Left colon (tissue), 2 donors: Measurements from ENCODE around the gene NEUROD4. TPM values are rescaled to one million over a fixed set of nuclear protein-coding genes. Genes with fewer than 3 reads are reported as not detected.

Experiments used
- ATAC-seq: fragments of 200-7000 bp; cut with Tn5 transposase; one replicate; pipeline ENCODE4 v1.9.1; 2020; ENCODE audit warnings: mild to moderate bottlenecking, moderate library complexity
- DNase-seq, 2 donors: peaks; one replicate each; pipeline ENCODE4 v3.0.0-alpha.2; 2020
- intact Hi-C, 2 donors: fragments of 100-400 bp; cut with DNase I in 1 of 2; cut with micrococcal nuclease in 1 of 2; formaldehyde crosslinking; loops; one replicate each; pipeline versions ENCODE4 v1.11.2 to v1.14.0; 2022; cut with DNase I, micrococcal nuclease
- total RNA-seq, 2 donors: library from RNA; stranded (reverse); fragmentation: NEBNext Ultra II Directional; extraction: Animal tissue kit (Norgen Biotek cat#: 25700); gene quantifications; one replicate each; pipeline ENCODE4 v1.2.1, GENCODE V29; 2021
- donor health status: DM: no; HTN: no; CAD: no.
- donor health status: DM: yes; HTN: yes; CAD: no.

The NEUROD4 gene
- total RNA-seq, 2 donors from 2014 or later, result not detected

GRCh38 chr12:55044135-55044534 is 24.4 kb downstream of the NEUROD4 start:
- ATAC-seq (no peak), DNase-seq (no peak)
- intact Hi-C loops, result no loop called here

DNA sequence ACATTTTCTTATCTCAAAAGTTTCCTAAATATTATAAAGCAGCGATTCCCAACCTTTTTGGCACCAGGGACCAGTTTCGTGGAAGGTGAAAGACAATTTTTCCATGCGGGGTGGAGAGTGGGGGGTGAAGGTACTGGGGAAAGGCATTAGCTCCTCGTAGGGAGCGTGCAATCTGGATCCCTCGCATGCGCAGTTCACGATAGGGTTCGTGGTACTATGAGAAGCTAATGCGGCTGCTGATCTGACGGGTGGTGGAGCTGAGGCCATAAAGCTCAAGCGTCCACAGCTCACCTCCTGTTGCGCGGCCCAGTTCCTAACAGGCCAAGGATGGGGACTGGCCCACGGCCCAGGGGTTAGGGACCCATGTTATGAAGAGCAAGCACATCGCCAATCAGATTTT is 29.9 kb downstream of the NEUROD4 start:
- DNase-seq, result no peak
- ATAC-seq, result no peak
- intact Hi-C loops, result loop anchor here in 1 of 2 donors (10.0 kb wide), 1 partner anchor 45 kb away; no protein-coding TSS in a partner anchor

DNA sequence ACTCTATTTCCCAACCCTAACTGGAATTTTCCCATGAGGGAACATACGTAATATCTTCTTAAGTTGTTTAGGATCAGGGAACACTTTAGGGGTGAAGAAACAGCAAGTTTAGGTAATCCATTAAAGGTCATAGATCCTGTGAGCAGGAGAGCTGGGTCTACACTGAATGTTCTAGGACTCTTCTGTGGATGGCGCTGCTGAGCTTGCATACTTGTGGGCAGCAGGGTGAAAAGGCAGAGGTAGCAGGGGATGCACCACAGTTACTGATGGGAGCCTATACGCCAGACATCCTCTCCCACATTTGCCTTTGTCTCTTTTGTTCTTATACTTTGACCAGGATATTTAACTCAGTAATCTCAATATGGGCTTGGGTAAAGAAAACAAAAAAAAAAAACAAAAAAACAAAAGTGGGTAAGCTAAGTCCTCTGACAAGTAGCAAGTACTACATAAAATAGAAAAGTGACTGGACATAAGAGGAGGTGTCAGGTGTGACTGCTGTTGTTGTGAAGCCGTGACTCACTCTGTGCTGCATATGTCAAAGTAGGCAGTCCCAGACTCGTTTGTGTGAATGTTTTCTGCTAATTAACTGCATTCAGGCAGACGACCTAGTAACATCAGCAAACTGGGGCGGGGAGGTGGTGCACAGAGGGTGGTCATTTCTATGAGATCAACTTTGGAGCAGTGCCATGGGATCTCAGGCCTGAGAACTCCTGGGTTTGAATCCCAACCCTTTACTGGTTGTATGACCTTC is 31.6 kb downstream of the NEUROD4 start:
- DNase-seq (no peak), ATAC-seq (no peak)
- intact Hi-C loops, result loop anchor here in 1 of 2 donors (10.0 kb wide), 1 partner anchor 47 kb away; no protein-coding TSS in a partner anchor

DNA sequence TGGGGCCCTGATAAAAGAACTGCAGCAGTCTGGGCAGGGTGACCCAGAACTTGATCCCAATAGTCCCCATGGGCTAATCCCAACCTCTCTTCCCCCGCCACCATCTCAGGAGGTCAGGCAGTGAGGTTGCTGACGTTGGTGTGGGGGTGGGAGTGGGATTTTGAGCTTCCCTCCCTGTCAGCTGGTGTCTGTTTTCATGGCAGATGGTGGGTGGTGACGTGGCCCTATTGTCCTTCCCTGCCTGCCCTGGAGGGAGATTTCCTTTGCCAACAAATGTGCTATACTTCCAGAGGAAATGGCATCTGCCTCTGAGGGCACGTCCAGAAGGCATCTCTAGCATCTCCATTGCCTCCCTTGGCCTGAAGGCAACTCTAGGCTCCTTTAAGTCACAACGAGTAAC is 37.7 kb downstream of the NEUROD4 start:
- ATAC-seq (no peak), DNase-seq (no peak)
- intact Hi-C loops, result loop anchor here in 1 of 2 donors (10.0 kb wide), 1 partner anchor 53 kb away; no protein-coding TSS in a partner anchor

GRCh38 chr12:55058082-55058481 is 38.3 kb downstream of the NEUROD4 start:
- DNase-seq (no peak), ATAC-seq (no peak)
- intact Hi-C loops, result loop anchor here in 1 of 2 donors (10.0 kb wide), 1 partner anchor 53 kb away; no protein-coding TSS in a partner anchor

- DNase-seq (no peak), ATAC-seq (no peak)
- intact Hi-C loops, result loop anchor here in 1 of 2 donors (10.0 kb wide), 1 partner anchor 54 kb away; no protein-coding TSS in a partner anchor
Measured at GRCh38 chr12:55058776-55059175, 39.0 kb downstream of the NEUROD4 start.

DNA sequence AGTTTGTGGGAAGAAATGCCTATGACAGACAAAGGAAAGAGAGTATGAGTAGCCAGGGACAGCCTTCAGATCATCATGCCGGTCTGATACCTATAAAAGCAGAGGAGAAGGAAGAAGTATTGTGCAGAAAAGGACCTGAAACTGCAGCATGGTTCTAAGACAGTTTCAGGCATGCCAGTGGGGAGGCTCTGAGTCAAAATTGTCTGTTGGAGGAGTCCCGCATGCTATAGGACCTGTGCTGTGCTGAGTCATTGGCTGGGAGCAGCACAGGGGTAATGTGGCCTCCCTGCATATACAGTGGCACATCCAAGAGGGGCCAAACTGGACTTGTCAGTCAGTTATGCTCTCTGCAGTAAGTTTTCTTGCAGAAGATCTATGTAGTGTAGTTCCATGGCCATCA is 40.7 kb downstream of the NEUROD4 start:
- DNase-seq (no peak), ATAC-seq (no peak)
- intact Hi-C loops, result loop anchor here in 1 of 2 donors (10.0 kb wide), 1 partner anchor 346 kb away; no protein-coding TSS in a partner anchor

DNA sequence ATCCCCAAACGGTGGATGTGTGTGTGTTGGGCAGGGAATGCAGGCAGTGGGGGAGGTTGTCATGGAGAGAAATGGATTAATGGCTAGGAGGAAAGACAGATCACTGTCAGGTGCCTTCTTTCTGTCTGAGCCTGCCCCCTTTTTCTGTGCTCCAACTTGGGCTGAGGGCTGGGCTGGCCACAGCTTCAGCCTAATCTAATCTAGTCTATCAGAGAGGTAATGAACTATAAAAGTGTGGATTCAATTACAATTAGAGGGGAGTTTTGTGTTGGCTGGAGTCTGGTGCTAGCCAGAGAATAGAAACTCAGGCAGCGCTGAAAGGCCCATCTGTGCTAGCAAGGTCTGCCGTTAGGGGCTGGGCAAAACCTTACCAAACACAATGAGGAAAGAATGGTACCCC is 41.2 kb downstream of the NEUROD4 start:
- no peak for ATAC-seq
- no peak for DNase-seq
- intact Hi-C loops, result loop anchor here in 1 of 2 donors (10.0 kb wide), 1 partner anchor 346 kb away; no protein-coding TSS in a partner anchor

- DNase-seq (no peak), ATAC-seq (no peak)
- intact Hi-C loops, result loop anchor here in 1 of 2 donors (10.0 kb wide), 1 partner anchor 348 kb away; no protein-coding TSS in a partner anchor
Measured at GRCh38 chr12:55063291-55063690, 43.5 kb downstream of the NEUROD4 start.

GRCh38 chr12:55065535-55065934 is 45.8 kb downstream of the NEUROD4 start:
- DNase-seq (no peak), ATAC-seq (no peak)
- intact Hi-C loops, result loop anchor here in 1 of 2 donors (10.0 kb wide), 1 partner anchor 351 kb away; no protein-coding TSS in a partner anchor

DNA sequence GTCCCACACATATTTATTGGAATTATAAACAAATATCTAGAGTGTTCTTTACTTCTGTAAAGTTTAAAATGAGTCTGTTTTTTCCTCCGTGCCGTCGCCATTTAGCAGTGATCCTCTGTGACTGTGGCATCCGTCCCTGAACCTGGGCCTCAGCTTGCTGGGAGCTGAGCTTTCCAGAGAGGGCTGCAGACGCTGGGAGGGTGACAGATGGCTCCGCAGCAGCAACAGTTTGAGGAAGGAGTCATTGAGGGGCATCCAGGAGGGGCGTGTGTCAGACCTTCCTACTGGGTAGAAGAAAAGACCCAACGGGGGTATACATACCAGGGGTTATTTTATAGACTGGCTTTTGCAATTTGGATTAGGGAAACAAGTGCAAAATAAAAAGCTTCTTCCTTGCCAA is 47.9 kb downstream of the NEUROD4 start:
- ATAC-seq (no peak), DNase-seq (no peak)
- intact Hi-C loops, result loop anchor here in 1 of 2 donors (10.0 kb wide), 1 partner anchor 353 kb away; no protein-coding TSS in a partner anchor

- intact Hi-C loops, result loop anchor here in 1 of 2 donors (10.0 kb wide), 1 partner anchor 354 kb away; no protein-coding TSS in a partner anchor
- DNase-seq (peak in 1 of 2 donors; percentile 3), ATAC-seq (peak; percentile 69)
Measured at GRCh38 chr12:55068416-55069010, 48.7 kb downstream of the NEUROD4 start.

GRCh38 chr12:55072083-55072482 is 52.3 kb downstream of the NEUROD4 start:
- ATAC-seq, result peak; percentile 66
- DNase-seq, result peak in 1 of 2 donors; percentile 63
- intact Hi-C loops, result loop anchor here (2.0 to 10.0 kb wide), 2 partner anchors 77 to 79 kb away; no protein-coding TSS in a partner anchor

DNA sequence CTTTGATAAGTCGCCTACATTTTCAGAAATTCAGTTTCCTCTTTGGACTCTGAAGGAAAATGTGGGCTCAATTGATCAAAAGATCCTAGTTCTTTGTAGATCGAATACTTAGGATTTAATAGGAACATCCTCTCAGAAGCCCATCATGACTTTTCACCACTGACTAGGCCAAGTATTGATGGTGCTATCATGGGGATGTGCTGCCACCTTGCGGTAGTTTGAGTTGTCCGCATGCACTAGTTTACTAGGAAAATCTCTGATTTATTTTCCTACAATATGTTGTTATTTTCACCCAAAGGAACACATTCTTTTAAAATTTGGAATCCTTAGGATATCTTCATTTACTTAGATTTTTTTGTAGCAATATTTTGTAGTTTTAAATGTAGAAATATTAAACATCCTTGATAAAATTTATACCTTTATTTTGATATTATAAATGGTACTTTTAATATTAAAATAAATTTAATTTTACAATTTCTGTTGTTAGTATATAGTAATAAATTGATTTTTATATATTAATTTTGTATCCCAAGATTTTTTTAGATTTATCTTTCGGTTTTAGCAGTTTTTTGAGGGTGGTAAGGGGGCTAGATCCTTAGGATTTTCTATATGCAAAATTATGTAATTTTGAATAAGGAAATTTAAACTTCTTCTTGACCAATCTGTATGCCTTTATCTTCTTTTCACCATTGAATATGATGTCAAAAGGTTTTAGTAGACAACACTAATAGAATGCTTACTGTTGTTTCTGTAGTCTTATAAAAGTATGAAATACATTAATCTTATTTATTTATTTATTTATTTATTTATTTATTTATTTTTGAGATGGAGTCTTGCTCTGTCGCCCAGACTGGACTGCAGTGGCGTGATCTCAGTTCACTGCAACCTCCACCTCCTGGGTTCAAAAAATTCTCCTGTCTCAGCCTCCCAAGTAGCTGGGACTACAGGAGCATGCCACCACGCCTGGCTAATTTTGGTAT is 53.6 kb downstream of the NEUROD4 start:
- intact Hi-C loops, result loop anchor here (2.0 to 10.0 kb wide), 2 partner anchors 79 to 81 kb away; no protein-coding TSS in a partner anchor
- peak; percentile 71 for ATAC-seq
- DNase-seq, result peak; percentile 47 to 83

DNA sequence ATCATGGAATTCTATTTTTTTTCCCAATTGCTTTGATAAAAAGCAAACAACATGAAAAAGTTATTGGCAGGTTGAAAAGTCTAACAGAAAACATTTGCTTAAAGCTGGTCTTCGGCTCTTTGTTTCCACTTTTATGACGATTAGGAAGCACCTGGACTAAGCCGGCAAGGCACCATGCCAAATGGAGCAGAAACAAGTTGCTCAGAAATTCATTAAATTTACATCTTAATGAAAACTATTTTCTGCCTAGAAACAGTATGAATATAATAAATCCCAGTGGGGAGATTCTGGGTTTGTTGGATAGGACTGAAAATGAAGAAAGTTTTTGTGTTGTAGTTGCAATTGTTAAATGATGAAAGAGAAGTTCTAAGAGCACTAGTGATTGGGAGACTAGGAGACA is 55.0 kb downstream of the NEUROD4 start:
- intact Hi-C loops, result loop anchor here in 1 of 2 donors (10.0 kb wide), 1 partner anchor 80 kb away; no protein-coding TSS in a partner anchor
- no peak for ATAC-seq
- no peak for DNase-seq
